Motor neuron (in vitro differentiated cells): Measurements from ENCODE around the gene RTRAF. TPM values are rescaled to one million over a fixed set of nuclear protein-coding genes. Genes with fewer than 3 reads are reported as not detected.

ENCODE experiments used
- ATAC-seq, 8 experiments: fragments of 200-7000 bp; cut with Tn5 transposase; replicated peaks in 6 of 8; 2 replicates each; pipeline ENCODE4 v1.8.0; 2021; ENCODE audit warnings: mild to moderate bottlenecking in 8 of 8, moderate library complexity in 8 of 8
- H3K27ac ChIP-seq, 2 donors: fragments of 250-450 bp; sonication (Bioruptor Pico); 2 replicates each; pipeline ENCODE4 v1.9.0; 2021; ENCODE audit warnings: antibody characterized with exemption in 2 of 2, mild to moderate bottlenecking in 2 of 2, moderate library complexity in 1 of 2
- H3K4me1 ChIP-seq, 2 donors: fragments of 250-450 bp; sonication (Bioruptor Pico); replicated peaks in 1 of 2; 2 replicates each; pipeline ENCODE4 v1.6.1; 2021; ENCODE audit warnings: antibody characterized with exemption in 2 of 2, mild to moderate bottlenecking in 2 of 2, moderate library complexity in 1 of 2
- H3K4me3 ChIP-seq, 5 donors: fragments of 250-450 bp; sonication (Bioruptor Pico); 2 replicates each; pipeline ENCODE4 v1.9.0; 2021; ENCODE audit warnings: antibody characterized with exemption in 5 of 5, mild to moderate bottlenecking in 5 of 5, moderate library complexity in 4 of 5
- WGBS, 10 experiments: fragments of 450-650 bp; shearing (Covaris generic); methylation state at CpG; one replicate each; pipeline ENCODE4 v1.0.0; 2022; 5-methylcytosine and 5-hydroxymethylcytosine counted together
- in situ Hi-C, 9 experiments: fragments of 400-800 bp; cut with MboI; loops; one replicate each; pipeline ENCODE4 v1.15.0; 2021; ENCODE audit warnings: low sequenced_read_pairs in 9 of 9, low pct_unique_long_range_greater_than_20kb in 2 of 9; ENCODE audit not compliant: unreplicated experiment in 9 of 9
- total RNA-seq, 8 experiments: library from RNA; unstranded; fragments of 300-600 nt; gene quantifications; 2 replicates each; pipeline versions ENCODE4 v1.2.3 to v1.2.4, GENCODE V29; 2022

RTRAF gene
- total RNA-seq, 8 experiments from 2014 or later: 154 to 268 (median 214) TPM

GRCh38 chr14:51969852-51970540, 19.4 kb upstream of the RTRAF start:
- WGBS, 10 experiments: 40 to 100% (median 80%) methylated on average over 1 to 6 of the region's 6 CpGs
- H3K4me3 ChIP-seq: no peak overlapping the region
- in situ Hi-C loops: loop anchor here in 1 of 9 experiments (10.0 kb wide), 1 partner anchor 675 kb away; no protein-coding TSS in a partner anchor
- H3K27ac ChIP-seq: no peak overlapping the region
- ATAC-seq: no peak
- H3K4me1 ChIP-seq: no peaks in the 10 kb centered on the region

GRCh38 chr14:51972566-51972965, 16.8 kb upstream of the RTRAF start:
- no peak for ATAC-seq
- no peak overlapping the region for H3K4me3 ChIP-seq
- WGBS, 10 experiments: 32 to 100% (median 79%) methylated on average over 2 to 7 of the region's 7 CpGs
- in situ Hi-C loops: loop anchor here in 1 of 9 experiments (10.0 kb wide), 1 partner anchor 678 kb away; no protein-coding TSS in a partner anchor
- no peak overlapping the region for H3K27ac ChIP-seq
- no peaks in the 10 kb centered on the region for H3K4me1 ChIP-seq

GRCh38 chr14:51977075-51977474, 12.3 kb upstream of the RTRAF start:
- WGBS, 10 experiments: 78 to 100% (median 94%) methylated on average over 4 to 5 of the region's 5 CpGs; no CpG with 5 or more reads in 1 of the 10 experiments
- in situ Hi-C loops: loop anchor here in 6 of 9 experiments (10.0 to 25.0 kb wide), 2 partner anchors 682 to 690 kb away; no protein-coding TSS in a partner anchor
- ATAC-seq: peak in 1 of 8 experiments; percentile 17
- H3K4me1 ChIP-seq: peaks cover 0 to 3% of the 10 kb centered on the region in 2 donors
- no peak overlapping the region for H3K4me3 ChIP-seq
- H3K27ac ChIP-seq: no peak overlapping the region

GRCh38 chr14:51978681-51979085, 10.7 kb upstream of the RTRAF start:
- peaks cover 9% of the 10 kb centered on the region in 2 donors for H3K4me1 ChIP-seq
- ATAC-seq: peak in 2 of 8 experiments; percentile 25 to 42
- in situ Hi-C loops: loop anchor here in 6 of 9 experiments (10.0 to 25.0 kb wide), 2 partner anchors 684 to 691 kb away; no protein-coding TSS in a partner anchor
- H3K27ac ChIP-seq: no peak overlapping the region
- 0 to 67% (median 8%) methylated on average over 1 to 2 of the region's 2 CpGs; no CpG with 5 or more reads in 1 of the 10 experiments for WGBS, 10 experiments
- no peak overlapping the region for H3K4me3 ChIP-seq

- peak; percentile 69 to 94 (median 87) for ATAC-seq
- 7 to 100% (median 29%) methylated on average over 2 to 12 of the region's 17 CpGs; no CpG with 5 or more reads in 1 of the 10 experiments for WGBS, 10 experiments
- H3K27ac ChIP-seq: no peak overlapping the region
- H3K4me3 ChIP-seq: no peak overlapping the region
- in situ Hi-C loops: loop anchor here in 6 of 9 experiments (10.0 to 25.0 kb wide), 2 partner anchors 684 to 692 kb away; no protein-coding TSS in a partner anchor
- H3K4me1 ChIP-seq: peaks cover 9% of the 10 kb centered on the region in 2 donors
These were observed 10.1 kb upstream of the RTRAF start for GRCh38 chr14:51979088-51979709.

- no peak for ATAC-seq
- no peak overlapping the region for H3K27ac ChIP-seq
- H3K4me1 ChIP-seq: peaks cover 9% of the 10 kb centered on the region in 2 donors
- no peak overlapping the region for H3K4me3 ChIP-seq
- 17 to 92% (median 80%) methylated on average over 1 to 2 of the region's 4 CpGs; no CpG with 5 or more reads in 3 of the 10 experiments for WGBS, 10 experiments
- in situ Hi-C loops: loop anchor here in 5 of 9 experiments (25.0 kb wide), 1 partner anchor 694 kb away; no protein-coding TSS in a partner anchor
These were observed 8.0 kb upstream of the RTRAF start for GRCh38 chr14:51981218-51981854.

- in situ Hi-C loops: loop anchor here in 5 of 9 experiments (25.0 kb wide), 1 partner anchor 701 kb away; no protein-coding TSS in a partner anchor
- no peak overlapping the region for H3K27ac ChIP-seq
- peaks cover 1 to 18% of the 10 kb centered on the region in 2 donors for H3K4me1 ChIP-seq
- ATAC-seq: no peak
- H3K4me3 ChIP-seq: peak overlapping the region in 1 of 5 donors; percentile 85
- WGBS, 10 experiments: 18 to 100% (median 72%) methylated on average over 1 of the region's 1 CpG; no CpG with 5 or more reads in 2 of the 10 experiments
These were observed 1.1 kb upstream of the RTRAF start for GRCh38 chr14:51988221-51988620.

- in situ Hi-C loops: loop anchor here in 5 of 9 experiments (25.0 kb wide), 1 partner anchor 703 kb away; no protein-coding TSS in a partner anchor
- no peak for ATAC-seq
- Histone ChIP-seq H3K4me1 (peaks cover 0 to 18% of the 10 kb centered on the region in 2 donors), H3K4me3 (peak overlapping the region; percentile 78 to 97 (median 85)), H3K27ac (no peak overlapping the region)
- WGBS, 10 experiments: 44 to 90% (median 69%) methylated on average over 2 to 3 of the region's 3 CpGs; no CpG with 5 or more reads in 1 of the 10 experiments
These were observed 1.1 kb downstream of the RTRAF start for GRCh38 chr14:51990488-51990887.

- in situ Hi-C loops: loop anchor here in 5 of 9 experiments (25.0 kb wide), 1 partner anchor 706 kb away; no protein-coding TSS in a partner anchor
- no peak for ATAC-seq
- WGBS, 10 experiments: 33 to 100% (median 94%) methylated on average over 1 to 3 of the region's 3 CpGs; no CpG with 5 or more reads in 1 of the 10 experiments
These were observed 4.1 kb downstream of the RTRAF start for GRCh38 chr14:51993285-51993920.

GRCh38 chr14:51996148-51996746, 6.9 kb downstream of the RTRAF start:
- WGBS, 10 experiments: 20 to 100% (median 54%) methylated on average over 1 to 4 of the region's 4 CpGs
- ATAC-seq: no peak
- in situ Hi-C loops: loop anchor here in 5 of 9 experiments (25.0 kb wide), 1 partner anchor 709 kb away; no protein-coding TSS in a partner anchor

More at GRCh38 chr14:51993285-51993920, 4.1 kb downstream of the RTRAF start:
- Histone ChIP-seq H3K4me1 (peaks cover 0 to 15% of the 10 kb centered on the region in 2 donors), H3K27ac (no peak overlapping the region), H3K4me3 (no peak overlapping the region)

GRCh38 chr14:51998348-51998747, 9.0 kb downstream of the RTRAF start:
- Histone ChIP-seq H3K27ac (no peak overlapping the region), H3K4me1 (no peaks in the 10 kb centered on the region), H3K4me3 (no peak overlapping the region)
- no peak for ATAC-seq
- in situ Hi-C loops: loop anchor here in 5 of 9 experiments (25.0 kb wide), 1 partner anchor 711 kb away; no protein-coding TSS in a partner anchor

More at GRCh38 chr14:51996148-51996746, 6.9 kb downstream of the RTRAF start:
- no peak overlapping the region for H3K27ac ChIP-seq
- H3K4me3 ChIP-seq: no peak overlapping the region
- H3K4me1 ChIP-seq: peaks cover 0 to under 1% of the 10 kb centered on the region in 2 donors
